ENCODE results near the gene YES1. TPM values are rescaled to one million over a fixed set of nuclear protein-coding genes. Genes with fewer than 3 reads are reported as not detected.

YES1 gene
- total and polyA plus RNA-seq, 2 donors from 2014 or later: 12.6 to 48.5 TPM

- no peaks in the 10 kb centered on the region for H3K9me3 ChIP-seq (ENCODE audit: control insufficient read depth in 2 of 3, insufficient read depth in 1 of 3, low read length in 3 of 3)
- H3K27me3 ChIP-seq (ENCODE audit: control insufficient read depth, insufficient read depth, low read length): no peaks in the 10 kb centered on the region
- H3K9ac ChIP-seq (ENCODE audit: low read length in 3 of 3): no peak overlapping the region
- H3K27ac ChIP-seq (ENCODE audit: low read depth in 2 of 2, low read length in 2 of 2): no peak overlapping the region
- no peak for TF ChIP-seq CTCF (IDR thresholded peaks at IDR 0.05; ENCODE audit: borderline replicate concordance, extremely low read depth, insufficient read depth)
- intact Hi-C loops (cut with DNase I): no loop called here
- H3K4me3 ChIP-seq (ENCODE audit: low read length in 3 of 3): no peak overlapping the region
- DNase-seq (no peak), FAIRE-seq (no peak)
- H3K36me3 ChIP-seq (ENCODE audit: control insufficient read depth in 2 of 3, insufficient read depth in 3 of 3, low read length in 3 of 3): peaks cover 0 to under 1% (median 0%) of the 10 kb centered on the region in 3 donors
- no peaks in the 10 kb centered on the region for H3K4me1 ChIP-seq (ENCODE audit: control insufficient read depth in 2 of 3, insufficient read depth in 2 of 3, low read depth in 1 of 3, low read length in 3 of 3)
Measured at GRCh38 chr18:725646-726045, 86.4 kb downstream of the YES1 start.

- H3K36me3 ChIP-seq (ENCODE audit: control insufficient read depth in 2 of 3, insufficient read depth in 3 of 3, low read length in 3 of 3): no peaks in the 10 kb centered on the region
- FAIRE-seq (no peak), DNase-seq (peak in 1 of 5 donors; percentile 34)
- no peak overlapping the region for H3K4me3 ChIP-seq (ENCODE audit: low read length in 3 of 3)
- H3K4me1 ChIP-seq (ENCODE audit: control insufficient read depth in 2 of 3, insufficient read depth in 2 of 3, low read depth in 1 of 3, low read length in 3 of 3): no peaks in the 10 kb centered on the region
- H3K27me3 ChIP-seq (ENCODE audit: control insufficient read depth, insufficient read depth, low read length): no peaks in the 10 kb centered on the region
- intact Hi-C loops (cut with DNase I): no loop called here
- H3K27ac ChIP-seq (ENCODE audit: low read depth in 2 of 2, low read length in 2 of 2): no peak overlapping the region
- TF ChIP-seq CTCF (IDR thresholded peaks at IDR 0.05; ENCODE audit: borderline replicate concordance, extremely low read depth, insufficient read depth): no peak
- H3K9ac ChIP-seq (ENCODE audit: low read length in 3 of 3): no peak overlapping the region
- no peaks in the 10 kb centered on the region for H3K9me3 ChIP-seq (ENCODE audit: control insufficient read depth in 2 of 3, insufficient read depth in 1 of 3, low read length in 3 of 3)
Measured at GRCh38 chr18:723541-724080, 88.4 kb downstream of the YES1 start.

- DNase-seq (no peak), FAIRE-seq (no peak)
- intact Hi-C loops (cut with DNase I): no loop called here
- no peak for TF ChIP-seq CTCF (IDR thresholded peaks at IDR 0.05; ENCODE audit: borderline replicate concordance, extremely low read depth, insufficient read depth)
- no peaks in the 10 kb centered on the region for H3K4me1 ChIP-seq (ENCODE audit: control insufficient read depth in 2 of 3, insufficient read depth in 2 of 3, low read depth in 1 of 3, low read length in 3 of 3)
- H3K27ac ChIP-seq (ENCODE audit: low read depth in 2 of 2, low read length in 2 of 2): no peak overlapping the region
- no peak overlapping the region for H3K9ac ChIP-seq (ENCODE audit: low read length in 3 of 3)
- H3K9me3 ChIP-seq (ENCODE audit: control insufficient read depth in 2 of 3, insufficient read depth in 1 of 3, low read length in 3 of 3): no peaks in the 10 kb centered on the region
- H3K36me3 ChIP-seq (ENCODE audit: control insufficient read depth in 2 of 3, insufficient read depth in 3 of 3, low read length in 3 of 3): no peaks in the 10 kb centered on the region
- no peak overlapping the region for H3K4me3 ChIP-seq (ENCODE audit: low read length in 3 of 3)
- no peaks in the 10 kb centered on the region for H3K27me3 ChIP-seq (ENCODE audit: control insufficient read depth, insufficient read depth, low read length)
Measured at GRCh38 chr18:717003-717402, 95.0 kb downstream of the YES1 start.

GRCh38 chr18:715626-716025 is 96.4 kb downstream of the YES1 start:
- FAIRE-seq (no peak), DNase-seq (no peak)
- intact Hi-C loops (cut with DNase I): no loop called here
- Histone ChIP-seq H3K9me3 (ENCODE audit: control insufficient read depth in 2 of 3, insufficient read depth in 1 of 3, low read length in 3 of 3) (no peaks in the 10 kb centered on the region), H3K27me3 (ENCODE audit: control insufficient read depth, insufficient read depth, low read length) (no peaks in the 10 kb centered on the region), H3K36me3 (ENCODE audit: control insufficient read depth in 2 of 3, insufficient read depth in 3 of 3, low read length in 3 of 3) (no peaks in the 10 kb centered on the region), H3K4me1 (ENCODE audit: control insufficient read depth in 2 of 3, insufficient read depth in 2 of 3, low read depth in 1 of 3, low read length in 3 of 3) (peaks cover 0 to 4% (median under 1%) of the 10 kb centered on the region in 3 donors), H3K9ac (ENCODE audit: low read length in 3 of 3) (no peak overlapping the region), H3K27ac (ENCODE audit: low read depth in 2 of 2, low read length in 2 of 2) (no peak overlapping the region), H3K4me3 (ENCODE audit: low read length in 3 of 3) (no peak overlapping the region)
- no peak for TF ChIP-seq CTCF (IDR thresholded peaks at IDR 0.05; ENCODE audit: borderline replicate concordance, extremely low read depth, insufficient read depth)
